ENCODE data around the gene STK4. TPM values are rescaled to one million over a fixed set of nuclear protein-coding genes. Genes with fewer than 3 reads are reported as not detected.

The STK4 gene
- total and polyA plus RNA-seq, 2 of the 8 experiments (the other 6 are each of a cell fraction or from before 2014, with no cell fraction given) = 12.0 to 34.3 TPM

DNA sequence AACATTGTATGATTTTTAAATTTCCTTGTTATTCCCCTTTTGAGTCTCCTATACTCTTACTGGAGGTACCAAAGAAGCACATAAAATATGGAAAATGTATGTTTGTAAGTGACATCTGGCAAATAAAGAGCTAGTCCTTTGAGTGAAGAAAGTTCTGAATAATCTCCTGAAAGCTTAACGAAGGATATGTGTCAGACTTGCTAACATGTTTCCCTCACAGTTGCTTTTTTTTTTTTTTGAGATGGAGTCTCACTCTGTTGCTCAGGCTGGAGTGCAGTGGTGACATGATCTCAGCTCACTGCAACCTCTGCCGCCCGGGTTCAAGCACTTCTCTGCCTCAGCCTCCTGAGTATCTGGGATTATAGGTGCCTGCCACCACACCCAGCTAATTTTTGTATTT is 63.6 kb downstream of the STK4 start:
- H3K14ac ChIP-seq (ENCODE audit: insufficient read length) = no peak overlapping the region
- H2BK120ac ChIP-seq (replicated peaks; ENCODE audit: low read depth, low read length) = no peak overlapping the region
- no peak overlapping the region for H3K18ac ChIP-seq (ENCODE audit: extremely low read depth, low read length)
- H3K4me2 ChIP-seq (ENCODE audit: insufficient read depth in 1 of 2, low read depth in 2 of 2, low read length in 2 of 2) = no peak overlapping the region
- H3K9ac ChIP-seq (replicated peaks in 1 of 4; ENCODE audit: extremely low read depth in 1 of 4, low read depth in 3 of 4, low read length in 3 of 4) = no peak overlapping the region
- no peak overlapping the region for H3K27ac ChIP-seq (ENCODE audit: low read depth, low read length)
- no peak overlapping the region for H2BK12ac ChIP-seq (ENCODE audit: low read depth, low read length)
- FAIRE-seq = no peak
- H3K4me1 ChIP-seq (replicated peaks in 1 of 4; ENCODE audit: control insufficient read depth in 3 of 4, insufficient read depth in 4 of 4, low read length in 3 of 4) = no peaks in the 10 kb centered on the region
- peaks cover 0 to 2% of the 10 kb centered on the region in 2 experiments; a peak in 1 of 4 replicates for H3K79me2 ChIP-seq (ENCODE audit: control insufficient read depth in 1 of 2, insufficient read depth in 2 of 2, low read length in 2 of 2)
- no peak overlapping the region for H4K91ac ChIP-seq (replicated peaks; ENCODE audit: insufficient read length, low read length)
- no peak overlapping the region for H4K8ac ChIP-seq (ENCODE audit: extremely low read depth, insufficient read depth, low read length)
- TF ChIP-seq SP4 (IDR thresholded peaks at IDR 0.05; ENCODE audit: low read length) (no peak), SUZ12 (IDR thresholded peaks at IDR 0.05; ENCODE audit: low read length) (no peak), EP300 (IDR thresholded peaks at IDR 0.05; ENCODE audit: borderline replicate concordance in 1 of 2, low read depth in 2 of 2, low read length in 2 of 2) (no peak)
- no peaks in the 10 kb centered on the region for H3K9me3 ChIP-seq (ENCODE audit: insufficient read depth in 2 of 2, low read depth in 1 of 2, low read length in 1 of 2)
- POLR2A ChIA-PET (ENCODE audit: partially characterized antibody) = interaction anchor here (1.3 kb wide), 1 partner anchor 23 kb away, joined by 3 read pairs; no protein-coding TSS in a partner anchor
- no peaks in the 10 kb centered on the region for H3K27me3 ChIP-seq (replicated peaks in 1 of 4; ENCODE audit: control insufficient read depth in 3 of 4, extremely low read depth in 1 of 4, insufficient read depth in 3 of 4, low read length in 3 of 4)
- CTCF ChIA-PET (ENCODE audit: partially characterized antibody) = interaction anchor here (1.3 to 1.8 kb wide), 4 partner anchors 14 to 109 kb away, joined by 3 to 5 read pairs (median 4); no protein-coding TSS in a partner anchor
- 87% methylated on average over 3 of the region's 3 CpGs; no CpG with 5 or more reads in 1 of the 2 experiments for WGBS, 2 experiments (ENCODE audit: extremely low coverage in 1 of 2, insufficient coverage in 1 of 2, insufficient read length in 1 of 2, insufficient replicate concordance in 2 of 2, low coverage in 1 of 2, low lambda C conversion rate in 2 of 2, missing lambda C conversion rate in 1 of 2)
- peaks cover 2% of the 10 kb centered on the region; the same call in 1 of the 2 replicates for H3K23me2 ChIP-seq (ENCODE audit: low read depth, low read length)
- H3K4ac ChIP-seq (replicated peaks; ENCODE audit: insufficient read length, low read depth, low read length) = no peak overlapping the region
- H4K5ac ChIP-seq (ENCODE audit: insufficient read length, low read depth, low read length) = no peak overlapping the region
- H4K20me1 ChIP-seq (replicated peaks in 1 of 2; ENCODE audit: control insufficient read depth in 1 of 2, insufficient read depth in 2 of 2, low read length in 2 of 2) = no peaks in the 10 kb centered on the region
- H2BK5ac ChIP-seq (ENCODE audit: low read depth, low read length) = no peak overlapping the region
- H3K79me1 ChIP-seq (ENCODE audit: low read depth, low read length) = no peaks in the 10 kb centered on the region
- peaks cover 4 to 12% (median 6%) of the 10 kb centered on the region in 4 experiments; a peak in 6 of 8 replicates for H3K36me3 ChIP-seq (ENCODE audit: control insufficient read depth in 2 of 4, insufficient read depth in 4 of 4, low read length in 3 of 4)
- no peak for DNase-seq (ENCODE audit: low read depth in 1 of 2, low spot score in 2 of 2)
- no peak overlapping the region for H3K4me3 ChIP-seq (ENCODE audit: extremely low read depth in 1 of 4, insufficient read depth in 2 of 4, low read depth in 3 of 4, low read length in 4 of 4)
- H2AK5ac ChIP-seq (ENCODE audit: low read depth, low read length) = no peak overlapping the region
- no peak overlapping the region for H2BK20ac ChIP-seq (ENCODE audit: low read length)
- H3K23ac ChIP-seq (ENCODE audit: insufficient read length) = no peak overlapping the region
- H3K56ac ChIP-seq (replicated peaks; ENCODE audit: insufficient read length, low read depth, low read length) = no peak overlapping the region
- no peak overlapping the region for H2BK15ac ChIP-seq (ENCODE audit: low read length)
- H2AFZ ChIP-seq (ENCODE audit: low read length) = no peak overlapping the region

Measured in H1 (cell line).